ENCODE measurements around the gene ROR2.

The ROR2 gene

DNA sequence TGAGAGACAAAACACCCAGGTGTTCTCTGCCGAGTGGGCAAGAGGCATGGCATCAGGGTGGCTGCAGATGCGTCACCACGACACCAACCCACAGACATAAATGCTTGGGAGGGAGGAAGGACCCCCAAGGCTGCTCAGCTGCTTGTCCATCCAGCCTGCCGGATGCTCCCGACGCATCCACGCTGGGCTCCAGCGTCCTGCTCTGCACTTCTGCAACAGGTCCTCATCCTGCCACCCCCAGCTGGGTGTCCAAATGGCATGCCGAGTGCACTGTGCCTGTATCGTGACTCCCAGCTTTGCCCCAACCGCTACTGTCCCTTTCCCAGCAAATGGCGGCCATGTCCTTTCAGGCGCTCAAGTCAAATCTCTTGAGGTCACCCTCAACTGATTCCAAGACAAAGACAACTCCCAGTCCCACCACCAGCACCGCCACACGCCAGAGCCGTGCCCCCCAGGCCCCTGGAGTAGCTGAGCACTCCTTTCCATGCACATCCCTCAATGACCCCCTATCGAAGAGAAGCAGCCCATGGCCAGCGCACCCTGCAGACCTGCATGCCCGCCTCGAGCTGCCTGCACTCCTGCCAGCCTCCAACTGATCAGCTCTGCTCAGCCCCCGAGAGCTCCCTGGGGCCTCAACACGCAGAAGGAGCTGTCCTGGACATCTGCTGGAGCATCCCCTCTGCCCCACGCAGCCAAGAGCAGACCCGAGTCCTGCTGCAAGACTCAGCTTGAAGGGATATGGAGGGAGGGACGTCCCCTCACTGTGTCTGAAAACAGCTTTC lies 116.7 kb downstream of the ROR2 start:
- no peak overlapping the region for H3K4me3 ChIP-seq (ENCODE audit: low read depth, low read length)
- TF ChIP-seq, protein P1, sequence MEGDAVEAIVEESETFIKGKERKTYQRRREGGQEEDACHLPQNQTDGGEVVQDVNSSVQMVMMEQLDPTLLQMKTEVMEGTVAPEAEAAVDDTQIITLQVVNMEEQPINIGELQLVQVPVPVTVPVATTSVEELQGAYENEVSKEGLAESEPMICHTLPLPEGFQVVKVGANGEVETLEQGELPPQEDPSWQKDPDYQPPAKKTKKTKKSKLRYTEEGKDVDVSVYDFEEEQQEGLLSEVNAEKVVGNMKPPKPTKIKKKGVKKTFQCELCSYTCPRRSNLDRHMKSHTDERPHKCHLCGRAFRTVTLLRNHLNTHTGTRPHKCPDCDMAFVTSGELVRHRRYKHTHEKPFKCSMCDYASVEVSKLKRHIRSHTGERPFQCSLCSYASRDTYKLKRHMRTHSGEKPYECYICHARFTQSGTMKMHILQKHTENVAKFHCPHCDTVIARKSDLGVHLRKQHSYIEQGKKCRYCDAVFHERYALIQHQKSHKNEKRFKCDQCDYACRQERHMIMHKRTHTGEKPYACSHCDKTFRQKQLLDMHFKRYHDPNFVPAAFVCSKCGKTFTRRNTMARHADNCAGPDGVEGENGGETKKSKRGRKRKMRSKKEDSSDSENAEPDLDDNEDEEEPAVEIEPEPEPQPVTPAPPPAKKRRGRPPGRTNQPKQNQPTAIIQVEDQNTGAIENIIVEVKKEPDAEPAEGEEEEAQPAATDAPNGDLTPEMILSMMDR (IDR thresholded peaks at IDR 0.05; ENCODE audit: borderline replicate concordance, insufficient read depth, low read depth, low read length) = no peak

DNA sequence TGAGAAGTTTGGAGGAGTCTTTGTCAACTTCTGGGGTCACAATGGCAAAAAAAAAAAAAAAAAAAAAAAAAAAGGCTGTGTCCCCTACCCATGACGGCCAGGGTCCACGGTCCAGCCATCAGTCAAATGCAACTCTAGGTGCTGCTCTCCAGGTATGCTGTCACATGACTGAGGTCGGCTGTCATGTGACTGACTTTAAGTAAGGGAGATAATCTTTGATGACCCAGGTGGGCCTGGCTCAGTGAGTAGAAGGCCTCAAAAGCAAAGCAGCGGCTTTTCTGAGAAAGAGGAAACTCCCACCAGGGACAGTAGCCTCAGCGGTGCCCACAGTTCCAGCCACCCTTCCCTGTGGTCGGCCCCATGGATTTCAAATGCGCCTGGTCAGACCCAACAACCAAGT lies 117.7 kb downstream of the ROR2 start:
- TF ChIP-seq, protein P1 (IDR thresholded peaks at IDR 0.05; ENCODE audit: borderline replicate concordance, insufficient read depth, low read depth, low read length) = no peak
- H3K4me3 ChIP-seq (ENCODE audit: low read depth, low read length) = no peak overlapping the region

DNA sequence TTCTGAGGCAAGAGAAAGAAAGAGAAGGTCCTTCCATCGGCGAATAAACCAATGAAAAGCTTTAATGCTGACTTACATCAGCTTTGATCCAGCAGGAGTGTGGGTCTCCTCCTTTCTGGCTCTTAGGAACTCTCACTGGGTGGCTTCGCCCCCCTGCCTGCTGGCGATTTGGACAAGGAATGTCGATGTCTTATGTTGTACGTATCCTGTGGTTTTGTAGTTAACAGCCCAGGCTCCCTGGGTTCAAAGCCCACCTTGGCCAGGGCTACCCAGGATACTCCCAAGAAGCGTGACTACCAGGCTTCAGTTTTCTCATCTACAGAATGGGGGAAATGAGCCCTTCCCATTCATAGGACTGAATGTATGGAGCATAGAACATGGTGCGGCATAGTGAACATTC lies 124.2 kb downstream of the ROR2 start:
- TF ChIP-seq, protein P1 (IDR thresholded peaks at IDR 0.05; ENCODE audit: borderline replicate concordance, insufficient read depth, low read depth, low read length) = no peak
- no peak overlapping the region for H3K4me3 ChIP-seq (ENCODE audit: low read depth, low read length)

DNA sequence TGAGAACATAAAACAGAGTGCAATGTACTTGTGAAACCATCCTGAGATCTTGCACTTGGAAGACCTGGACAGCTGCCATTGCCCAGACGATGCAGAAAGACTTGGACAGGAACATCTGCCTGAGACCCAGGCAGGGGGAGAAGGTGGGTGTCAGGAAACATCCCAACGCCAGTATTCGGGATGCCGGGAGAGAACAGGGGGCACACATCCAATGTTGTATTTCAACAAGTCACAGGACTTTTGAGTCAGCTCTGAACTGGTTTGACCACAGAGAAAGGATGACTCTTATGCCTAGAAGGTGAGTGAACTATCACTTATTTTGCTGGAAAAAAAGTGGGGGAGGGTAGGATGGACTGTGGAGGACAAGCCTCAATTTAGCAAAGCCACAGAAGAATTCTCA lies 124.6 kb downstream of the ROR2 start:
- TF ChIP-seq, protein P1 (IDR thresholded peaks at IDR 0.05; ENCODE audit: borderline replicate concordance, insufficient read depth, low read depth, low read length) = no peak
- H3K4me3 ChIP-seq (ENCODE audit: low read depth, low read length) = no peak overlapping the region

DNA sequence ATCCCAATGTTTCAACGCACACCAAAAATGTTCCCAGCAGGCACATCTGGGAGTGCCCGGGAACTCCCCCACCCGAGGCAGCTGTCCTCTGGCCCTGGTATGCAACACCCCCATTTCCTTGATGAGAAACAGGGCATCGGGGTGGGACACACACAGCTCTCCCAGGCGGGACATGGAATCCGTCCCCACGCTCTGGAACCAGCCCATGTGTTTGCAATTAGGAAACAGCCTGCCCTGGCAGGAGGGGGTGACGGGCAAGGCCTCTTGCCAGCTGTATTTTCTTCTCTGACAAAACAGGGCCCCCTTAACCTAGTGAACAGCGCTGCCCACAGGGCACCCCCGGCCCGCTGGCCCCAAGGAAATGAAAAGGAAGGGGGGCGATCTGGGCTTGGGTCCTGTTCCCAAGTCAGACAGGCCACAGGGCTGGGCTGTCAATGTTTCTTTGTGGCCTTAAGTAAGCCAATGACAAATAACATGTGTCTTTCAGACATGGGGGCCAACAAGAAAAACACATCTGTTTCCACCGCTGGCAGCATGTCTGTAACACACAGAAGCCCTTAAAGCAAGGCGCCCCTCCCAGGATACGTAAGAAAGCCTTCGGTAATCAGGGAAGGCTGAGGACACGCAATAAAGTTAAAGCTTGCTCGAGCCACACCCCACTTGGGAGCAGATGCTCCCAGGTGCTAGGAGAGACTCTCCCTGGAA lies 125.3 kb downstream of the ROR2 start:
- no peak overlapping the region for H3K4me3 ChIP-seq (ENCODE audit: low read depth, low read length)
- TF ChIP-seq, protein P1 (IDR thresholded peaks at IDR 0.05; ENCODE audit: borderline replicate concordance, insufficient read depth, low read depth, low read length) = no peak

DNA sequence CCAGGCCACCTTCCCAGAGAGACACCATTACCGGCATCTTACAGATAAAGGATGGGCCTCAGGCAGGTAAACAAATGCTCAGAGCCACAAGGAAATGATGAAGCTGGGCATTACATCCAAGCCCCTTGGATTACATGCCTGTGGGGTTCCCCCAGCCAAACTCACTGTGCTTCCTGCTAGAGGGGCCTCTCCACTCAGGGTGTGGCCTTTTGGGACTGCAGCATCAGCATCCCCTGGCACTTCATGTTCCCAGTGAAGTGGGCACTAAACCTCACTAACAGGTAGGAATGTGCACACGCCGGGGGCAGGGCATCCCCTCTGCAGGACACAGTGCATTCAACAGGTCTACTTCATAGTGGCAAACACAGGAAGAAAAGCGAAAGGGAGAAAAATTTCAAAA lies 125.9 kb downstream of the ROR2 start:
- TF ChIP-seq, protein P1 (IDR thresholded peaks at IDR 0.05; ENCODE audit: borderline replicate concordance, insufficient read depth, low read depth, low read length) = no peak
- no peak overlapping the region for H3K4me3 ChIP-seq (ENCODE audit: low read depth, low read length)

All from GM12875 (cell line).